GM19238 (cell line): ENCODE results near the gene RNF8.
"Not testable (repeated sequence)": the region's sequence is repeated elsewhere in the genome, so short reads cannot be mapped to it uniquely, and the experiment has no call there.

Experiments
- DNase-seq: peaks from one replicate; pipeline ENCODE4 v3.0.0; 2011; ENCODE audit warnings: low spot score; ENCODE audit not compliant: insufficient read length

The RNF8 gene

DNA sequence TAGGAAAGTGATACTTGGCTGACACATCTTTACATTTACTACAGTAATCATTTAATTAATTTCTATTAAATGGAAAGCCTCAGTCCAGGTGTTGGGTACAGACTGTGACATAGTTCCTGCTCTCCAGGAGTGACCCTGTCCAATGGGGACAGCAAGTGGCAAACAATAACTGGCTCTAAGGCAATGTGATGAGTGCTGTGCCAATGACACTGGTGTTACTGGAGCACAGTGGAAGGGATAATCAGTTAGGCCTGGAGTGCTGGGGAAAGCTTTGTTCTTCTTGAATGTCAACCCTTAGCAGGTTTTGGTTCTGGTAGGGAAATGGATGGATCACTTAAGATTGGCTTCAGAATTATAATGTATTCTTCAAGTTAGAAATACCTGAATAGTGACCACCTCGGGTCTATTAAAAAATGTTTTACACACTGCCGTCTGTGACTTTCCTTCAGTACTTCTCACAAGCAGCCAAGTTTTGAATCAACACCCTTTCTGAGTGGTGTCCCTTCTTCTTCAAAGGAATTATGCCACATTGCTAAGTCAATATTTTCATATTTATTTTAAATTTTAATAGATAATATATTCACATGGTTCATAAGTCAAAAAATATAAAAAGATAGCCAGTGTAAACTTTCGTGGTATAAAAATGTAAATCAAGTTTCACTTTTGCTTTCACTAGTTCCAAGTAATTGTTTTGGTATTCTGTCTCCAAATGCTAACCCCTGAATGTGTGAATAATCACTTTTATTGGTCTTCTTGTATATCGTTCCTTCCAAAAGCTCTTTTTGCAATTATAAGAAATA, 88.8 kb downstream of the RNF8 start:
- DNase-seq: no peak

DNA sequence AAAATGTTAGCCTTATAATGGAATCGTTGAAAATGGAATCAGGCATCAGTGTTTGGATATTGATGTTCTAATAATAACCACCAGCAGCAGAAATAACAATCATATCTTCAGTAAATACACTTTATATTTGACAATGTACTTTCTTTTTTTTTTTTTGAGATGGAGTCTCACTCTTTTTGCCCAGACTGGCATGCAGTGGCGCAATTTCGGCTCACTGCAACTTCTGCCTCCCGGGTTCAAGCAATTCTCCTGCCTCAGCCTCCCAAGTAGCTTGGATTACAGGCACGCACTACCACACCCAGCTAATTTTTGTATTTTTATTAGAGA, 89.4 kb downstream of the RNF8 start:
- DNase-seq: not testable (repeated sequence)
